HG02938 (cell line): ENCODE results near the gene ZNF185.

Experiments
- ATAC-seq: cut with Tn5 transposase; IDR thresholded peaks from one replicate; pipeline ENCODE4 v1.9.1; 2021; ENCODE audit warnings: mild to moderate bottlenecking, moderate library complexity; ENCODE audit not compliant: unreplicated experiment

The ZNF185 gene

GRCh38 chrX:152945021-152945979, 47.4 kb downstream of the ZNF185 start:
- no peak for ATAC-seq

GRCh38 chrX:152946681-152947080, 48.8 kb downstream of the ZNF185 start:
- no peak for ATAC-seq
